Psoas muscle (tissue), 8 donors: ENCODE results near the gene C6orf62. TPM values are rescaled to one million over a fixed set of nuclear protein-coding genes. Genes with fewer than 3 reads are reported as not detected.
A peak's percentile ranks its signal among the peaks of the same experiment; 100 is the strongest.
"Not testable (repeated sequence)": the region's sequence is repeated elsewhere in the genome, so short reads cannot be mapped to it uniquely, and the experiment has no call there.

ENCODE experiments used
- ATAC-seq, 4 donors: fragments of 200-7000 bp; cut with Tn5 transposase; one replicate each; pipeline ENCODE4 v1.9.1; 2020; ENCODE audit warnings: moderate library complexity in 3 of 4, mild to moderate bottlenecking in 2 of 4
- DNase-seq, 2 donors: peaks; one replicate each; pipeline ENCODE4 v3.0.0-alpha.2; 2020
- H3K27ac ChIP-seq: fragments of 200-600 bp; one replicate; pipeline ENCODE4 v1.8.0; 2022
- H3K27me3 ChIP-seq, 3 donors: fragments of 200-600 bp in 1 of 3; one replicate each; pipeline versions ENCODE4 v1.6.1 to v1.8.0; 2013 to 2022; ENCODE audit warnings: low read length in 2 of 3, mild to moderate bottlenecking in 2 of 3, moderate library complexity in 1 of 3; ENCODE audit not compliant: insufficient read depth in 3 of 3
- H3K36me3 ChIP-seq, 2 donors: fragments of 200-600 bp in 1 of 2; one replicate each; pipeline versions ENCODE4 v1.6.1 to v1.8.0; 2013 to 2022; ENCODE audit warnings: low read depth in 1 of 2, mild to moderate bottlenecking in 1 of 2, moderate library complexity in 1 of 2; ENCODE audit not compliant: insufficient read depth in 1 of 2
- H3K4me1 ChIP-seq: fragments of 200-600 bp; one replicate; pipeline ENCODE4 v1.8.0; 2022
- H3K4me3 ChIP-seq: fragments of 200-600 bp; one replicate; pipeline ENCODE4 v1.8.0; 2022; ENCODE audit warnings: mild to moderate bottlenecking
- H3K9me3 ChIP-seq: fragments of 200-600 bp; one replicate; pipeline ENCODE4 v1.8.0; 2022
- CTCF ChIP-seq: fragments of 200-600 bp; IDR thresholded peaks from one replicate; pipeline ENCODE4 v1.8.0; 2022; ENCODE audit warnings: antibody characterized with exemption
- WGBS, 3 donors: extraction: QIAGEN DNeasy Blood & Tissue Kit; methylation state at CpG; one replicate each; pipeline versions ENCODE4 v1.1.6 to v1.1.7; 2013; 5-methylcytosine and 5-hydroxymethylcytosine counted together
- intact Hi-C, 2 donors: fragments of 100-400 bp; cut with DNase I; formaldehyde crosslinking; loops; one replicate each; pipeline versions ENCODE4 v1.11.0 to v1.14.2; 2022
- polyA plus RNA-seq, 3 donors: library from polyadenylated mRNA; stranded (reverse); fragments of 200-250 nt; gene quantifications; one replicate each; pipeline ENCODE4 v1.2.3, GENCODE V29; 2013
- total RNA-seq, 4 donors: library from RNA; stranded (reverse); fragmentation: NEBNext Ultra II Directional in 2 of 4; extraction: Animal tissue kit (Norgen Biotek cat#: 25700) in 2 of 4; gene quantifications; one replicate each; pipeline versions ENCODE4 v1.2.1 to v1.2.4, GENCODE V29; 2021 to 2023
- donor health status: healthy with polysubstance abuse.
- donor health status: DM: no; HTN: no; CAD: no; lungs with moderate emphysema.
- donor health status: Bipolar disorder and iron deficiency.
- donor health status: healthy.
- donor health status: DM: yes; HTN: yes; CAD: no.
- donor health status: DM: no; HTN: no; CAD: no.
- donor health status: DM: no; HTN: no; CAD: no.
- donor health status: DM: yes; HTN: yes; CAD: no.

The C6orf62 gene
- total and polyA plus RNA-seq, 7 donors: 23.9 to 57.2 (median 45.7) TPM

- no peak for TF ChIP-seq CTCF
- peak overlapping the region; percentile 28 for H3K27ac ChIP-seq
- H3K4me3 ChIP-seq: peak overlapping the region; percentile 7
- no peaks in the 10 kb centered on the region for H3K36me3 ChIP-seq
- DNase-seq: no peak
- no peaks in the 10 kb centered on the region for H3K27me3 ChIP-seq
- 66 to 73% (median 68%) methylated on average over 2 of the region's 2 CpGs for WGBS, 3 donors
- no peaks in the 10 kb centered on the region for H3K9me3 ChIP-seq
- peaks cover 7% of the 10 kb centered on the region for H3K4me1 ChIP-seq
- intact Hi-C loops: no loop called here
- ATAC-seq: peak; percentile 67 to 77 (median 70)
These were observed 24.4 kb upstream of the C6orf62 start for GRCh38 chr6:24743265-24743943.

GRCh38 chr6:24742216-24742738, 23.3 kb upstream of the C6orf62 start:
- Histone ChIP-seq H3K4me1 (peaks cover 7% of the 10 kb centered on the region), H3K27ac (no peak overlapping the region), H3K36me3 (no peaks in the 10 kb centered on the region), H3K4me3 (no peak overlapping the region), H3K27me3 (no peaks in the 10 kb centered on the region), H3K9me3 (no peaks in the 10 kb centered on the region)
- intact Hi-C loops: no loop called here
- ATAC-seq: no peak
- no peak for TF ChIP-seq CTCF
- no peak for DNase-seq
- 83 to 87% (median 84%) methylated on average over 5 of the region's 5 CpGs for WGBS, 3 donors

- intact Hi-C loops: no loop called here
- Histone ChIP-seq H3K27ac (no peak overlapping the region), H3K4me3 (no peak overlapping the region), H3K4me1 (peaks cover 7% of the 10 kb centered on the region), H3K27me3 (no peaks in the 10 kb centered on the region), H3K36me3 (no peaks in the 10 kb centered on the region), H3K9me3 (no peaks in the 10 kb centered on the region)
- no peak for TF ChIP-seq CTCF
- ATAC-seq (no peak), DNase-seq (no peak)
These were observed 21.9 kb upstream of the C6orf62 start for GRCh38 chr6:24740861-24741260.

- intact Hi-C loops: no loop called here
- DNase-seq: no peak
- Histone ChIP-seq H3K4me1 (peaks cover 7% of the 10 kb centered on the region), H3K27ac (no peak overlapping the region), H3K36me3 (no peaks in the 10 kb centered on the region), H3K4me3 (no peak overlapping the region), H3K27me3 (no peaks in the 10 kb centered on the region), H3K9me3 (no peaks in the 10 kb centered on the region)
- no peak for TF ChIP-seq CTCF
- WGBS, 3 donors: 68 to 79% (median 72%) methylated on average over 3 of the region's 3 CpGs
- ATAC-seq: no peak
These were observed 19.8 kb upstream of the C6orf62 start for GRCh38 chr6:24738741-24739140.

GRCh38 chr6:24734710-24735109, 15.8 kb upstream of the C6orf62 start:
- DNase-seq, ATAC-seq, intact Hi-C loops, H3K27ac ChIP-seq, H3K27me3 ChIP-seq, H3K4me1 ChIP-seq, H3K36me3 ChIP-seq, H3K4me3 ChIP-seq, H3K9me3 ChIP-seq: not testable (repeated sequence)
- WGBS, 3 donors: 84 to 90% (median 90%) methylated on average over 4 of the region's 4 CpGs
